Stimulated activated CD8-positive, alpha-beta memory T cell treated with anti-CD3 and anti-CD28 coated beads, Interleukin-4, amount 100 ng/mL, for 24 hours (primary cell): ENCODE measurements around the gene GNA15.
A peak's percentile ranks its signal among the peaks of the same experiment; 100 is the strongest.

Source experiments
- DNase-seq: peaks from one replicate; pipeline ENCODE4 v3.0.0-alpha.2; 2020; ENCODE audit warnings: low read depth

The GNA15 gene

DNA sequence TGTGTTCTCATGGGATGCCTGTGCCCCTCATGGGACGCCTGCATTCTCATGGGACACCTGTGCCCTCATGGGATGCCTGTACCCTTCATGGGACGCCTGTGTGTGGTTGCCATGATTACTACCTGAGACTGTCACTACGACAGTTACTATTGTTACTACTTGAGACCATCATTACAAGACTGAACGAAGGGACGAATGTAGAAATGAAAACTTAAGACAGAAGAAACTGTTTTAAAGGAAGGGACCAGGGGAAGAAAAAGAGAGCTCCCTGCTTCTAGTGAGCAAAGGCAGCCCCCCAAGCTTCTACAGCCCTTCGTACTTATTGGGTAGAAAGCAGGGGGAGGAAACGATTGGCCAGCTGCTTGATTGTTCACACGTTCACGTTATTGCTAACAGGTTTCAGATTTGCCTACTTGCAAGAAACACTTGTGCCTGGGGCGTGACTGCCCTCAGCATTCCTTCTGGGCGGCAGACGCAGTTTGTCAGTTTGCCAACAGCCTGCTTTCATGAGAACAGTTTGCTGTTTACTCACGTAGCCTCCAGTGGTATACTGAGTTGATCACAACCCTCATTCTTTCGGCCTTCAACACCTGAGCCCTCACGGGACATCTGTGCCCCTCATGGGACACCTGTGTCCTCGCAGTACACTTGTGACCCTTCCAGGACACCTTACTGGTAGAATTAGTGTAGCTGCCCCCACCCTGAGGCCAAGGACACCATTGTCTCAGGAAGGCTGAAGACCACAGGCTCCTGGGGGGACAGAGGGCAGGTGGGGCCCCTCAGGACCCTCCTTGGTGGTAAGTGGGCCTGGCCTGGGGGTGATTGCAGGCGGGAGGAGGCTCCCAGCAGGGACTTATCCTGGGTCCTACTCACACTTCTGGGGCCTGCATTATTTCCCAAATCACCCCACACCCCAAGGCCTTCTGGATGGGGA is 40.2 kb downstream of the GNA15 start:
- DNase-seq: no peak

DNA sequence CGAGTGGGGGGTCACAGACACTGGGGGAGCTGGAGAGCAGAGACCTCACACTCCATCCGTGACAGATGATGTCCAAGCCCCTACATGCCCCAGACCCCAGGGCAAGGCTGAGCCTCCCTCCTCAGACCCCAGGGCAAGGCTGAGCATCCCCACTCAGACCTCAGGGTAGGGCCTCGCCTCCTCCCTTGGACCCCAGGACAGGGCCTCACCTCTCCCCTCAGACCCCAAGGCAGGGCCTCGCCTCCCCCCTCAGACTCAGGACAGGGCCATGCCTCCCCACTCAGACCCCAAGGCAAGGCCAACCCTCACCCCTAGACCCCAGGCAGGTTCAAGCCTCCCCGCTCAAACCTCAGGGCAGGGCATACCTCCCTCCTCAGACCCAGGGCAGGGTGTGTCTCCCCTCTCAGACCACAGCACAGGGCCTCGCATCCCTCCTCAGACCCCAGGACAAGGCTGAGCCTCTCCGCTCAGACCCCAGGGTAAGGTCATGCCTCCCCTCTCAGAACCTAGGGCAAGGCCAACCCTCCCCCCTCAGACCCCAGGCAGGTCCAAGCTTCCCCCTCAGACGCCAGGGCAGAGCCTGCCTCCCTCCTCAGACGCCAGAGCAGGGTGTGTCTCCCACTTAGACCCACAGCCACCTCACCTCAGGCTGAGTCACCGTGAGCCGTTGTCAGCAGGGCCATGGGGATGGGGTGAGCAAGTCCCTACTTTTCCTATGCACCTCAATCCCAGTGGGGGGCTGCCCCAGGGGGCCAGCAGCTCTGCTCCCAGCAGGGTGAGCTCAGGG is 41.1 kb downstream of the GNA15 start:
- DNase-seq: peak; percentile 53

DNA sequence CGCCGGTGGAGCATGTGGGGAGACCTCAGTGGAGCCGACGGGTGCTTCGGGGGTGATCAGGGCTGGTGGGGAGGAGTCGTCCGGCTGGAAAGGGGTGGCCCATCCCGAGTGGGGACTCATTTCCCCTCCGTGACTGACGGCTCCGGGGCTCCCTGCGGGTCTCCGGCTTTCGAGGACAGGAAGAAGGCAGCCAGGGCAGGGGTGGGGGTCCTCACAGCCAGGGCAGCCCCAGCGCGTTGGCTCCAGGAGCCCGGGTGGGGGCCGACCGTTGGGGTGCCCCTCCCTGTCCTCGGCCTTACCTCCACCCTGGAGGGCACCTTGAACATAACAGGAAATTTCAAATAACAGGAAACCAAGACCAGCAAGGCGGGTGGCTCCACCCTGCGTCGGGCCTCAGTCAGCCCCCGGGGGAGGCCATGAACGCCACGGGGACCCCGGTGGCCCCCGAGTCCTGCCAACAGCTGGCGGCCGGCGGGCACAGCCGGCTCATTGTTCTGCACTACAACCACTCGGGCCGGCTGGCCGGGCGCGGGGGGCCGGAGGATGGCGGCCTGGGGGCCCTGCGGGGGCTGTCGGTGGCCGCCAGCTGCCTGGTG is 42.6 kb downstream of the GNA15 start, which contains the start of gene S1PR4:
Gene S1PR4, plus strand, starts transcription at position 393 of the 596 bp plus-strand sequence. Its CDS starts 24 bp downstream, at position 417.
- peak; percentile 42 for DNase-seq

DNA sequence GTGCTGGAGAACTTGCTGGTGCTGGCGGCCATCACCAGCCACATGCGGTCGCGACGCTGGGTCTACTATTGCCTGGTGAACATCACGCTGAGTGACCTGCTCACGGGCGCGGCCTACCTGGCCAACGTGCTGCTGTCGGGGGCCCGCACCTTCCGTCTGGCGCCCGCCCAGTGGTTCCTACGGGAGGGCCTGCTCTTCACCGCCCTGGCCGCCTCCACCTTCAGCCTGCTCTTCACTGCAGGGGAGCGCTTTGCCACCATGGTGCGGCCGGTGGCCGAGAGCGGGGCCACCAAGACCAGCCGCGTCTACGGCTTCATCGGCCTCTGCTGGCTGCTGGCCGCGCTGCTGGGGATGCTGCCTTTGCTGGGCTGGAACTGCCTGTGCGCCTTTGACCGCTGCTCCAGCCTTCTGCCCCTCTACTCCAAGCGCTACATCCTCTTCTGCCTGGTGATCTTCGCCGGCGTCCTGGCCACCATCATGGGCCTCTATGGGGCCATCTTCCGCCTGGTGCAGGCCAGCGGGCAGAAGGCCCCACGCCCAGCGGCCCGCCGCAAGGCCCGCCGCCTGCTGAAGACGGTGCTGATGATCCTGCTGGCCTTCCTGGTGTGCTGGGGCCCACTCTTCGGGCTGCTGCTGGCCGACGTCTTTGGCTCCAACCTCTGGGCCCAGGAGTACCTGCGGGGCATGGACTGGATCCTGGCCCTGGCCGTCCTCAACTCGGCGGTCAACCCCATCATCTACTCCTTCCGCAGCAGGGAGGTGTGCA is 43.3 kb downstream of the GNA15 start:
- DNase-seq: no peak

DNA sequence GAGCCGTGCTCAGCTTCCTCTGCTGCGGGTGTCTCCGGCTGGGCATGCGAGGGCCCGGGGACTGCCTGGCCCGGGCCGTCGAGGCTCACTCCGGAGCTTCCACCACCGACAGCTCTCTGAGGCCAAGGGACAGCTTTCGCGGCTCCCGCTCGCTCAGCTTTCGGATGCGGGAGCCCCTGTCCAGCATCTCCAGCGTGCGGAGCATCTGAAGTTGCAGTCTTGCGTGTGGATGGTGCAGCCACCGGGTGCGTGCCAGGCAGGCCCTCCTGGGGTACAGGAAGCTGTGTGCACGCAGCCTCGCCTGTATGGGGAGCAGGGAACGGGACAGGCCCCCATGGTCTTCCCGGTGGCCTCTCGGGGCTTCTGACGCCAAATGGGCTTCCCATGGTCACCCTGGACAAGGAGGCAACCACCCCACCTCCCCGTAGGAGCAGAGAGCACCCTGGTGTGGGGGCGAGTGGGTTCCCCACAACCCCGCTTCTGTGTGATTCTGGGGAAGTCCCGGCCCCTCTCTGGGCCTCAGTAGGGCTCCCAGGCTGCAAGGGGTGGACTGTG is 44.0 kb downstream of the GNA15 start:
- no peak for DNase-seq

DNA sequence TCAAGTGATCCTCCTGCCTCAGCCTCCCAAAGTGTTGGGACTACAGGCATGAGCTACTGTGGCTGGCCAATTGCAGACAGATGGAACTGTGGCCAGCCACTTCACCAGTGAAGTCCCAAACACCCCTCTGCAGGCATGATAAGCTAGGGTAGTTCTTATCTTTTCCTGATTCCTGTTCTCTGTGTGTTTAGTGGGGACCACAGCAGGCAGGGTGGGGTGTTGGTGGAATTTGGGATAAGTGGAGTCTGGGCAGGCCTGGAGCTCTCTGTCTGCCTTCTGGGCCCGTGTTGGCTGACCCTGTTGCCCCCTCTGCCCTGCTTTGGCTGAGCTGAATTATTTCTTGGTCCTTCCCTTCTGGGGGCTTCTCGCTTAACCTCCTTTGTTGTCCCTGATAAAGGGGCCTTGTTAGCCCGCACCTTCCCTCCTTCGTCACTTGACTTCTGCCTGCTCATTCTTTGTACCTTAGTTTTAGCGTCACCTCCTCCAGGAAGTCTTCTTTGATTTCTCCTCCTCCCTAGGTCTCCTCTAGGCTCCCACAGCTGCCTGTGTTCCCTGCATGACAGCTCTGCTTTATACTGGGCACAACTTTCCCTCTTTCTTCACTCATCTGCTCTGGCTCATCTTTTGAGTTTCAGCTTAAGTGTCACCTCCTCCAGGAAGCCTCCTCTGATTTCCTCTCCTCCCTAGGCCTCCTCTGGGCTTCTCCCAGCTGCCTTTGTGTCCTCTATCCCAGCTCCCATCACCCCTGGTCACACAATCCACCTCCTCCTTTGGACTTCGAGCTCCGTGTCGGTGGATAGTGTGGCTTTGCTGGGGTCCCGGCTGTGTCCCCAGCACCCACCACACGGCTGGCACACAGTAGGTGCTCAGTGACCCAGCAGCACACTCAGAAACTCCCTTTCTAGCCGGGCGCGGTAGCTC is 48.1 kb downstream of the GNA15 start:
- DNase-seq: no peak

GRCh38 chr19:3184847-3185460 is 49.1 kb downstream of the GNA15 start:
- peak; percentile 52 for DNase-seq

DNA sequence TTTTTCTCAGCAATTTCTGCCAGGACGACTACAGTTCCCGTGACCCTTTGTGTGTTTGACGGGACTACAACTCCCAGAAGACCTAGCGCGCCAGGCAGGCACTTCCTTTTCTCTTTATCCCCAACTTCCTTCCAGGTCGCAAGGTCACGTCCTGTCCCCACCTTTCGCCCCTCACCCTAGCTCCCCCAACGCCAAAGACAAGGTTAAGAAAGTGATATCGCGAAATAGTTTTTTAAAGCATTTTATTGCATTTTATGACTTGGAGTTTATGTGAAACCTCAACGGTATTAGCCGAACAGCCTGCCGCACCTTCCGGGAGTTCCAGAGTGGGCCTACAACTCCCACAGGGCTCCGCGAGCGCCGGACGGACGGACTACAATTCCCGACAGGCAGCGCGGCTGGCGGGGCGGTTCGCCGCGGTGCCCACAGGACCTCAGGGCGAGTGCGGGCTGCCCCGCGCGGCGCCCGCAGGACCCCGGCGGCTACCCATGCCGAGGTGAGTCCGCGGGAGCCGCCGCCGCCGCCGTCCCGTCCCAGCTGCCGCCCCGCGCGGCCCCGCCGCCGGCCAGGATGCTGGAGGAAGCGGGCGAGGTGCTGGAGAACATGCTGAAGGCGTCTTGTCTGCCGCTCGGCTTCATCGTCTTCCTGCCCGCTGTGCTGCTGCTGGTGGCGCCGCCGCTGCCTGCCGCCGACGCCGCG is 49.8 kb downstream of the GNA15 start, which contains the start of gene NCLN:
Gene NCLN, plus strand, starts transcription at position 470 of the 699 bp plus-strand sequence. Its CDS starts 101 bp downstream, at position 571.
- DNase-seq: peak; percentile 90

GRCh38 chr19:3186160-3186688 is 50.4 kb downstream of the GNA15 start:
- no peak for DNase-seq

- no peak for DNase-seq
Observed at GRCh38 chr19:3186891-3187661, 51.2 kb downstream of the GNA15 start.

- no peak for DNase-seq
Observed at GRCh38 chr19:3187662-3188511, 52.1 kb downstream of the GNA15 start.

DNA sequence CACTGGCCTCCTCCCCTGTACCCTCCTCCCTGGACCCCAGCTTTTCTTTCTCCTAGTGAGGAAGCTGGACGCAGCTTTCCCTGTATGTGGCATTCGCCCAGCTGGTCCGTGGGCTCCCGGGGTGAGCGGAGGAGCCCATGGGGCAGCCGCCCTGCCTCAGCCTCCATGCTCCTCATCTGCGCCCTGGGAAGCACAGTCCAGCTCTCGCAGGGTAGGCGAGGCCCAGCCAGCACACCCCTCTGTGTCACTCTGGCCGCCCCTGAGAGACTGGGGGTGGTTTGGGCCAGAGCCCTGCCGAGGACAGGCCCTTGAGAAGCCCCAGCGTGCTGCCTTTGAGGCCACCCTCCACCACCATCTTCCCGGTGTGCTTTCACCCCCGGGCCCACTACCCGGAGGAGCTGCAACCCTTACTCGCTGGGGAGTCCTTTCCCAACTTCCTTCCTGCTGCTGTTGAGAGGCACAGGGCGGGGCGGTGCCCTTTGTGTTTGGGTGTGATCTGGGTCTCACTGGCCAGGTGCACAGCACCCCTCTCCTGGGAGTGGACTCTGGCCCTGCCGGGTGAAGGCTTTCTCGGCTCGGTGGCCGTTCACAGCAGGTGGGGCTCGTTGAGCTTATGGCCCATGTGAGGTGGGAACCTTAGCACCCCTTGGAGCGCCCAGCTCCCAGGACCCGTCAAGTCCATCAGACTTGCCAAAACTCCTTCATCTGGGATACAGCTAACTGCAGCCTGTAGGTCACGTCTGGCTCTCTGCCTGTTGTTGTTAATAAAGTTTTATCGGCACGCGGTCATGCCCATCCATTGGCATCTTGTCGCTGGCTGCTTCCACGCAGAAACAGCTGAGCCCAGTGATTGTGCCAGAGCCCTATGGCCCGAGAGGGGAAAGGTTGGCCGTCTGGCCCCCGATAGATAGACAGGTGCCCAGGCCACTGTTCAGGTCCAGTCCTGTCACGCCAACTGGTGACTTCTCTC is 53.1 kb downstream of the GNA15 start:
- no peak for DNase-seq

DNA sequence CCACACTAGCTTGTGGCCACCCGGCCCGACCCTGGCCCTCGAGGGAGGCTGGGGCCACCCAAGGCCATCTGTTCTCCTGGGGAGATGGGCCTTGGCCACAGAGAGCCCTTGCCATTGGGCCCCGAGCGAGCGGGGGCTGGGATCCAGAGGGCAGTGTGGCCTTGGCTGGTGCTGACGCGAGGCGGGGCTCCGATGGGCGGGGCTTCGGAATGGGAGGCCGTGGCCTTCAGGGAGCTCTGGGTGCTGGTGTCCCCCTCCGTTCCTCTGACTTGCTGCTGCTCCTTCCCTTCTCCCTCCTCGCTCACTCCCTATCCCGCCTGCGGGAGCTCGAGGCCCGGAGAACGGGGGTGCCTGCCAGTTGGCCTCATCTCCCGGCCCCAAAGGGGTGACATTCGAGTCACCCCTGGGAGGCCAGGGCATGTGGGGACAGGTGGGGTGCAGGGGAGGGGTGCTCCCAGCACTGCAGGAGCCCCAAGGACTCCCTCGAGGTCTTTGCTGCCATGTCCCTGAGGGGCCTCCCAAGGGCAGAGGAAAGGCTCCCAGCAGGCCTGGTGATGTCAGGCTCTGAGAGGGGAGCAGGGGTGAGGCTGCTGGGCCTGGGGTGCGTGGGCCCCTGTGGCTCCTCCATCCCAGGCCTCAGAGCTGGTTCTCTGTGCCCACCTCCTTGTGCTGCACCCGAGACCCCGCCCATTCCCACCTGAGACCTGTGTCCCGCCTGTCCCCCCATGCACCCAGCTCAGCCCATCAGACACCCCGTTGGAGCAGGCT is 54.1 kb downstream of the GNA15 start:
- DNase-seq: no peak

DNA sequence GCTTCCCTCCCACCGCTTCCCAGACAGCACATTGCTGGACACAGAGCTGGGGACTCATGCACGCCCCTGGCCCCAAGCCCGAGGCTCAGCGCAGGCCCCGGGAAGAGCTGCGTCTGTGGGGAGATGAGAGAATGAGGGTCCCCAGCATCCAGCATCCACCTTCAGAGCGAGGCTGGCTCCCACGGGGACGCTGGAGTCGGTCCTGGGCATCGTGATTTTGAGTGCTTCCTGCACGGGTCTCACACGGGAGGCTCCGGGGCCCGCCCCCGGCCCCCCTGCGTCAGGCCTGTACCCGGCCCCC is 54.6 kb downstream of the GNA15 start:
- no peak for DNase-seq
